NB4 (cell line): Measurements from ENCODE around the gene SPR.

ENCODE experiments used
- DNase-seq: peaks from one replicate; pipeline ENCODE4 v3.0.0; 2010; ENCODE audit warnings: low read depth
- H3K4me3 ChIP-seq: one replicate; pipeline ENCODE4 v1.5.1; 2011; ENCODE audit warnings: mild to moderate bottlenecking, low read depth, low read length, moderate library complexity
- CTCF ChIP-seq: IDR thresholded peaks from one replicate; pipeline ENCODE4 v1.5.1; 2012; ENCODE audit warnings: low read depth, low read length
- MAX ChIP-seq: IDR thresholded peaks from 2 replicates; pipeline ENCODE4 v1.6.1; 2011; ENCODE audit warnings: low read depth, low read length
- MYC ChIP-seq: IDR thresholded peaks from 2 replicates; pipeline ENCODE4 v1.6.1; 2011; ENCODE audit warnings: low read depth, low read length
- POLR2A ChIP-seq: IDR thresholded peaks from 2 replicates; pipeline ENCODE4 v1.6.1; 2011; ENCODE audit warnings: mild to moderate bottlenecking; ENCODE audit not compliant: insufficient read length; ENCODE audit errors: extremely low read depth

Gene SPR

GRCh38 chr2:72915907-72916742, 28.9 kb downstream of the SPR start:
- H3K4me3 ChIP-seq: no peak overlapping the region
- DNase-seq: peak; percentile 49
- TF ChIP-seq MAX (no peak), MYC (no peak), CTCF (no peak), POLR2A (no peak)

- DNase-seq: no peak
- no peak overlapping the region for H3K4me3 ChIP-seq
- TF ChIP-seq POLR2A (no peak), CTCF (no peak), MAX (no peak), MYC (no peak)
Measured at GRCh38 chr2:72916743-72917137, 29.5 kb downstream of the SPR start.

- TF ChIP-seq MYC (no peak), CTCF (no peak), MAX (no peak), POLR2A (no peak)
- H3K4me3 ChIP-seq: no peak within 1 kb of the TSS
- no peak for DNase-seq
Measured at GRCh38 chr2:72917138-72917876, 30.1 kb downstream of the SPR start, which contains the start of gene EMX1. Gene EMX1 (plus strand): TSS chr2:72917519. CDS start chr2:72917853, 334 bp downstream.

GRCh38 chr2:72917877-72918553, 30.8 kb downstream of the SPR start:
- peak; percentile 23 for DNase-seq
- TF ChIP-seq MAX: no peak
- TF ChIP-seq POLR2A: no peak
- TF ChIP-seq CTCF: no peak
- no peak for TF ChIP-seq MYC
- no peak overlapping the region for H3K4me3 ChIP-seq

- no peak overlapping the region for H3K4me3 ChIP-seq
Measured at GRCh38 chr2:72919414-72920317, 32.5 kb downstream of the SPR start.

More at GRCh38 chr2:72919414-72920317, 32.5 kb downstream of the SPR start:
- DNase-seq: no peak
- no peak for TF ChIP-seq POLR2A
- no peak for TF ChIP-seq MAX
- no peak for TF ChIP-seq CTCF
- no peak for TF ChIP-seq MYC
